ENCODE data around the gene ASMT.

Gene ASMT

GRCh38 chrX:1659664-1660461, 45.0 kb downstream of the ASMT start:
- TF ChIP-seq CTCF (conservative IDR thresholded peaks at IDR 0.05) (no peak), ZFX (IDR thresholded peaks at IDR 0.05) (no peak)

GRCh38 chrX:1661048-1661921, 46.4 kb downstream of the ASMT start:
- no peak overlapping the region for H3K27ac ChIP-seq
- TF ChIP-seq CTCF (conservative IDR thresholded peaks at IDR 0.05) (no peak), ZFX (IDR thresholded peaks at IDR 0.05) (no peak)

More at GRCh38 chrX:1659664-1660461, 45.0 kb downstream of the ASMT start:
- no peak overlapping the region for H3K27ac ChIP-seq

GRCh38 chrX:1661922-1662221, 47.0 kb downstream of the ASMT start:
- H3K27ac ChIP-seq: no peak overlapping the region
- TF ChIP-seq ZFX (IDR thresholded peaks at IDR 0.05) (no peak), CTCF (conservative IDR thresholded peaks at IDR 0.05) (no peak)

- H3K27ac ChIP-seq: no peak overlapping the region
- TF ChIP-seq CTCF (conservative IDR thresholded peaks at IDR 0.05) (no peak), ZFX (IDR thresholded peaks at IDR 0.05) (no peak)
Measured at GRCh38 chrX:1667566-1667965, 52.7 kb downstream of the ASMT start.

GRCh38 chrX:1673337-1673736, 58.5 kb downstream of the ASMT start:
- no peak overlapping the region for H3K27ac ChIP-seq
- TF ChIP-seq ZFX (IDR thresholded peaks at IDR 0.05) (no peak), CTCF (conservative IDR thresholded peaks at IDR 0.05) (peak; percentile 70)

GRCh38 chrX:1676866-1677265, 62.0 kb downstream of the ASMT start:
- TF ChIP-seq ZFX (IDR thresholded peaks at IDR 0.05) (no peak), CTCF (conservative IDR thresholded peaks at IDR 0.05) (no peak)
- H3K27ac ChIP-seq: no peak overlapping the region

- TF ChIP-seq ZFX (IDR thresholded peaks at IDR 0.05) (no peak), CTCF (conservative IDR thresholded peaks at IDR 0.05) (no peak)
- H3K27ac ChIP-seq: no peak overlapping the region
Measured at GRCh38 chrX:1679238-1679637, 64.4 kb downstream of the ASMT start.
